ENCODE measurements around the gene LENEP. TPM values are rescaled to one million over a fixed set of nuclear protein-coding genes. Genes with fewer than 3 reads are reported as not detected.
"Not testable (repeated sequence)": the region's sequence is repeated elsewhere in the genome, so short reads cannot be mapped to it uniquely, and the experiment has no call there.

LENEP gene
- polyA plus RNA-seq, 2 donors: 0.22 TPM; not detected in 1

DNA sequence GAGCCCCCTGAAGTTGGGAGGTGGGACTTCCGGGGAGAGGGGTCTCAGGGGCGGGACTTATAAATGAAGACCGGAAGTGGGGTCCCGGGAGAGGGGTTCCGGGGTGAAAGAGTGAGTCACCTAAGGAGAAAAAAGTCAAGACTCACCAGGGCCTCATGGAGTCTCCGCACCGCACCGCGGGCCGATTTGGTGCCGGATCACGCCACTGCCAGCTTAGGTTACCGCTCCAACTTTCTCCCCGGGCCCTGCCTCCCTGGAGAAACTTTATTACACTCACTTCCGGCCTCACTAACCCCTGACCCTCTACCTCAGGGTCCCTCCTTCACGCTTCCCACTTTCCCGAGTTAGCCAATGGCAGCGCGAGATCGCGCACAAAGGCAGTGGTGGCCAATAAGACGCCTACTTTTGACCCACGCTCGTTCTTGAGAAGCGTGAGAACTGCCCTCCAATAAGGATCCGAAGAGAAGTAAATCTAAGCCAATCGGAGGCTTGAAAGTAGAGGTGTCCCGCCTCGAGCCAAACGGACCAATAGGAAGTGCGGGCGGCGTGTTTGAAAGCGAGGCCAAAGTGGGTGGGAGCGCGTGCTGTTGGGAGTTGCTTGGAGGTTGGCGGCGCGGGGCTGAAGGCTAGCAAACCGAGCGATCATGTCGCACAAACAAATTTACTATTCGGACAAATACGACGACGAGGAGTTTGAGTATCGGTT is 19.1 kb upstream of the LENEP start, which contains the start of gene CKS1B:
Gene CKS1B (plus strand): TSS at position 580 of the 706 bp plus-strand sequence. CDS start 65 bp downstream, at position 645.
- Histone ChIP-seq H3K36me3 (ENCODE audit: control insufficient read depth in 2 of 2, insufficient read depth in 2 of 2, low read length in 1 of 2) (peaks cover 0 to 5% of the 10 kb centered on the region in 2 donors), H3K9me3 (ENCODE audit: control insufficient read depth in 2 of 2, insufficient read depth in 1 of 2, low read depth in 1 of 2, low read length in 1 of 2) (no peaks in the 10 kb centered on the region), H3K4me1 (ENCODE audit: control insufficient read depth in 2 of 2, insufficient read depth in 2 of 2, low read length in 1 of 2) (peaks cover 15 to 24% of the 10 kb centered on the region in 2 donors), H3K4me3 (ENCODE audit: low read depth in 1 of 2, low read length in 2 of 2) (peak within 1 kb of the TSS; percentile 65 to 86), H3K27ac (ENCODE audit: low read depth in 2 of 2, low read length in 1 of 2) (peak within 1 kb of the TSS; percentile 98 to 100), H3K27me3 (ENCODE audit: control insufficient read depth in 1 of 2, insufficient read depth in 2 of 2, low read length in 2 of 2) (no peaks in the 10 kb centered on the region)
- 0% methylated on average over 47 of the region's 47 CpGs for WGBS, 2 donors

DNA sequence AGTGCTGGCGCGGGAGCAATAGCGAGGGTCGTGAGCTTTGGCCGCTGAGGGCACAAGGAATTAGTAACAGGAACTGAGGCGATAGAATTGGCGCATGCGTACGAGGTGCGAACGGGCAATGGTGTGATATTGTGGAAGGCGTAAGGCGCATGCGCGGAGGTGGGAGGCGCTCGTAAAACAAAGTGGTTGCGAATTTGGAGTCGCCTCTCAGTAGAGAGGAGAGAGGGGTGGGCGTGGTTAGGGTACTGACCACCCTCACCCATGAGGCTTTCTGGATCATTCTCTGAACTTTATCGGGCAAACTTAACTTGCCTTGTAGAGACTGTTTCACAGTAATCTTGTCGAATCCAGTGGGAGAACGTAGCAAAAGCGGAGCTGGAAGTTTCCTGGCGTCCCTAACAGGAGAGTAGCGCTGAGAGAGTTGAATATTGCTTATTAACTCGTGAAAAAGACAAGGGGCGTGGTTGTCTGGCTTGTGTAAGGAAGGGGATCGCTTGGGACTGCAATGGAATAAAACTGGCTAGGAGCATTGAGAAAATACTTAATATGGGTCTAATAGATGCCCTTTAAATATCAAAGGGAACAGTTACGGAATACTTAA is 18.5 kb upstream of the LENEP start:
- H3K4me3 ChIP-seq (ENCODE audit: low read depth in 1 of 2, low read length in 2 of 2): peak overlapping the region; percentile 44 to 70
- WGBS, 2 donors: 0% methylated on average over 30 of the region's 30 CpGs
- H3K4me1 ChIP-seq (ENCODE audit: control insufficient read depth in 2 of 2, insufficient read depth in 2 of 2, low read length in 1 of 2): peaks cover 10 to 20% of the 10 kb centered on the region in 2 donors
- peaks cover 0 to 5% of the 10 kb centered on the region in 2 donors for H3K36me3 ChIP-seq (ENCODE audit: control insufficient read depth in 2 of 2, insufficient read depth in 2 of 2, low read length in 1 of 2)
- peak overlapping the region; percentile 91 to 97 for H3K27ac ChIP-seq (ENCODE audit: low read depth in 2 of 2, low read length in 1 of 2)
- no peaks in the 10 kb centered on the region for H3K27me3 ChIP-seq (ENCODE audit: control insufficient read depth in 1 of 2, insufficient read depth in 2 of 2, low read length in 2 of 2)
- H3K9me3 ChIP-seq (ENCODE audit: control insufficient read depth in 2 of 2, insufficient read depth in 1 of 2, low read depth in 1 of 2, low read length in 1 of 2): no peaks in the 10 kb centered on the region

DNA sequence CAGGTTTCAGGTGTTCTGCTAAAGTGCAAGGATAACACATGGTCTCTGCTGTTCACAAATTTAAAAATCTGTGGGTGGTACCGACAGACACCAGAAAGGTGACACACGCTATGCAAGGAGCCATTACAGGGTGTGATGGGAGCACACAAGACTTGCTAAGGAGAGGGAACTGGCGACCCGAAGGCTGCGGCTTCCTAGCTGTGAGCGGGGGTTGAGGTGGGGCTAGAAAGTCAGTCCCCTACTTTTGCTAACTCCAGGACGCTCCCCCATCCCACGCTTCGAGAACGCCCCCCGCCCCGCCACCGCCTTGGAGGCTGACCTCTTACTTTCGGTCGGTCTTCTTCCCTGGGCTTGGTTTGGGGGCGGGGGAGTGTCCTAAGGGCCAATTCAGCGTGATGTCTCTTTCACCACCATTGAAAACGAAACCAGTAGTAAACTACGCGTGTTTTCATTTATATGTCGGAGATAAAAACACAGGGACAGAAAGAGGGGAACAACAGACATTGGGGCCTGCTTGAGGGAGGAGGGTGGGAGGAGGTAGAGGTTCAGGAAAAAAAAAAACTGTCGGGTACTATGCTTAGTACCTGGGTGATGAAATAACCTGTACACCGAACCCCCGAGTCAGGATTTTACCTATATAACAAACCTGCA is 17.9 kb upstream of the LENEP start:
- H3K36me3 ChIP-seq (ENCODE audit: control insufficient read depth in 2 of 2, insufficient read depth in 2 of 2, low read length in 1 of 2): peaks cover 0 to 5% of the 10 kb centered on the region in 2 donors
- no peaks in the 10 kb centered on the region for H3K27me3 ChIP-seq (ENCODE audit: control insufficient read depth in 1 of 2, insufficient read depth in 2 of 2, low read length in 2 of 2)
- H3K4me1 ChIP-seq (ENCODE audit: control insufficient read depth in 2 of 2, insufficient read depth in 2 of 2, low read length in 1 of 2): peaks cover 3 to 13% of the 10 kb centered on the region in 2 donors
- peak overlapping the region; percentile 44 to 70 for H3K4me3 ChIP-seq (ENCODE audit: low read depth in 1 of 2, low read length in 2 of 2)
- 0 to 1% methylated on average over 24 of the region's 24 CpGs for WGBS, 2 donors
- no peaks in the 10 kb centered on the region for H3K9me3 ChIP-seq (ENCODE audit: control insufficient read depth in 2 of 2, insufficient read depth in 1 of 2, low read depth in 1 of 2, low read length in 1 of 2)
- peak overlapping the region; percentile 91 to 97 for H3K27ac ChIP-seq (ENCODE audit: low read depth in 2 of 2, low read length in 1 of 2)

DNA sequence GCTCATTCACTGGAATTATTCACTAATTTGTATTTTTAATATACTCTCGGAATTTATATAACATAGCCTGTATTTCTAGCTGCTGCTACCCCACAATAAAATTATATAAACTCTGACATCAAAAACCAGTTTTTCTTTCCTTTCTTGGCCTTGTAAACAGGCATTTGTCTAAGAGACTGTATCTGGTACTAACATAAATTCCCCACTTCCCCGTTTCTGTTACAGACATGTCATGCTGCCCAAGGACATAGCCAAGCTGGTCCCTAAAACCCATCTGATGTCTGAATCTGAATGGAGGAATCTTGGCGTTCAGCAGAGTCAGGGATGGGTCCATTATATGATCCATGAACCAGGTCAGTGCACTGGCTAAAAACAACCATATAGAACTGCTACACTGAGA is 15.6 kb upstream of the LENEP start:
- not testable (repeated sequence) for H3K4me1 ChIP-seq (ENCODE audit: control insufficient read depth in 2 of 2, insufficient read depth in 2 of 2, low read length in 1 of 2); H3K4me3 ChIP-seq (ENCODE audit: low read depth in 1 of 2, low read length in 2 of 2); H3K27me3 ChIP-seq (ENCODE audit: control insufficient read depth in 1 of 2, insufficient read depth in 2 of 2, low read length in 2 of 2); H3K27ac ChIP-seq (ENCODE audit: low read depth in 2 of 2, low read length in 1 of 2); H3K9me3 ChIP-seq (ENCODE audit: control insufficient read depth in 2 of 2, insufficient read depth in 1 of 2, low read depth in 1 of 2, low read length in 1 of 2); H3K36me3 ChIP-seq (ENCODE audit: control insufficient read depth in 2 of 2, insufficient read depth in 2 of 2, low read length in 1 of 2)
- 66 to 70% methylated on average over 3 of the region's 3 CpGs for WGBS, 2 donors

DNA sequence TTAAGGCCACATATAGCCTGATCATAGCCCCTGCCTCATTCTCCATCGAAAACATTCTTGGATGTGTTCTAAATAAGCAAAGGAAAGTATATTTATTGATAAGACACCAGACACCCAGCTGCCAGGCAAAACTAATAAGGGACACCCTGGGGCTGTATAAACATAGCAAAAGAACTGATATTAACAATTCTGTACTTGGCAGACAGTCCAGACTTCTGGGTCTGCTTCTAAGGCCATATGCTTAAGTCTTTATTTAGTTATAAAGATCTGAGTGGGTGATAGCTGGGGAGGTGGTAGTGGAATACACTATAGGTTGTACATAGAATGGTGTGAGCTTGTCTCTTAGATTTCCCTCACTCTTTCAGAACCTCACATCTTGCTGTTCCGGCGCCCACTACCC is 15.0 kb upstream of the LENEP start:
- H3K27me3 ChIP-seq (ENCODE audit: control insufficient read depth in 1 of 2, insufficient read depth in 2 of 2, low read length in 2 of 2): no peaks in the 10 kb centered on the region
- no peaks in the 10 kb centered on the region for H3K4me1 ChIP-seq (ENCODE audit: control insufficient read depth in 2 of 2, insufficient read depth in 2 of 2, low read length in 1 of 2)
- H3K27ac ChIP-seq (ENCODE audit: low read depth in 2 of 2, low read length in 1 of 2): no peak overlapping the region
- no peaks in the 10 kb centered on the region for H3K9me3 ChIP-seq (ENCODE audit: control insufficient read depth in 2 of 2, insufficient read depth in 1 of 2, low read depth in 1 of 2, low read length in 1 of 2)
- peaks cover 0 to 5% of the 10 kb centered on the region in 2 donors for H3K36me3 ChIP-seq (ENCODE audit: control insufficient read depth in 2 of 2, insufficient read depth in 2 of 2, low read length in 1 of 2)
- 96 to 100% methylated on average over 3 of the region's 3 CpGs for WGBS, 2 donors
- no peak overlapping the region for H3K4me3 ChIP-seq (ENCODE audit: low read depth in 1 of 2, low read length in 2 of 2)

DNA sequence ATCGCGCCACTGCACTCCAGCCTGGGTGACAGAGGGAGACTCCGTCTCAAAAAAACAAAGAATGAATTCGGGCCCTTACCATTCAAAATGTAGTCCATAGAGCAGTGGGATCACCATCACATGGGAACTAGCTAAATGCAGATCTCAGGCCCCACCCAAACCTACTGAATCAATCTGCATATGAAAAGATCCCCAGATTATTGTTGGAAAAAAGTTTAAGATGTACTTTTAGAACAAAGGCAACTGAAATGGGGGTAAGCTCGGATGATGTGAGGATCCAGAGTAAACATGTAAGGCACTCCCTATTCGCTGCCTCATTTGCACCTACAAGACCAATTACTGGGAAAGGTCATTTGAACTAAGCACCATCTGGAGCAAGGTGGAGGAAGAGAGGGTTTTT is 11.0 kb upstream of the LENEP start:
- WGBS, 2 donors: 65 to 70% methylated on average over 6 of the region's 6 CpGs
- H3K4me3 ChIP-seq (ENCODE audit: low read depth in 1 of 2, low read length in 2 of 2): peak overlapping the region in 1 of 2 donors; percentile 91
- H3K4me1 ChIP-seq (ENCODE audit: control insufficient read depth in 2 of 2, insufficient read depth in 2 of 2, low read length in 1 of 2): no peaks in the 10 kb centered on the region
- H3K27me3 ChIP-seq (ENCODE audit: control insufficient read depth in 1 of 2, insufficient read depth in 2 of 2, low read length in 2 of 2): no peaks in the 10 kb centered on the region
- H3K27ac ChIP-seq (ENCODE audit: low read depth in 2 of 2, low read length in 1 of 2): no peak overlapping the region
- H3K36me3 ChIP-seq (ENCODE audit: control insufficient read depth in 2 of 2, insufficient read depth in 2 of 2, low read length in 1 of 2): peaks cover 0 to 5% of the 10 kb centered on the region in 2 donors
- H3K9me3 ChIP-seq (ENCODE audit: control insufficient read depth in 2 of 2, insufficient read depth in 1 of 2, low read depth in 1 of 2, low read length in 1 of 2): no peaks in the 10 kb centered on the region

DNA sequence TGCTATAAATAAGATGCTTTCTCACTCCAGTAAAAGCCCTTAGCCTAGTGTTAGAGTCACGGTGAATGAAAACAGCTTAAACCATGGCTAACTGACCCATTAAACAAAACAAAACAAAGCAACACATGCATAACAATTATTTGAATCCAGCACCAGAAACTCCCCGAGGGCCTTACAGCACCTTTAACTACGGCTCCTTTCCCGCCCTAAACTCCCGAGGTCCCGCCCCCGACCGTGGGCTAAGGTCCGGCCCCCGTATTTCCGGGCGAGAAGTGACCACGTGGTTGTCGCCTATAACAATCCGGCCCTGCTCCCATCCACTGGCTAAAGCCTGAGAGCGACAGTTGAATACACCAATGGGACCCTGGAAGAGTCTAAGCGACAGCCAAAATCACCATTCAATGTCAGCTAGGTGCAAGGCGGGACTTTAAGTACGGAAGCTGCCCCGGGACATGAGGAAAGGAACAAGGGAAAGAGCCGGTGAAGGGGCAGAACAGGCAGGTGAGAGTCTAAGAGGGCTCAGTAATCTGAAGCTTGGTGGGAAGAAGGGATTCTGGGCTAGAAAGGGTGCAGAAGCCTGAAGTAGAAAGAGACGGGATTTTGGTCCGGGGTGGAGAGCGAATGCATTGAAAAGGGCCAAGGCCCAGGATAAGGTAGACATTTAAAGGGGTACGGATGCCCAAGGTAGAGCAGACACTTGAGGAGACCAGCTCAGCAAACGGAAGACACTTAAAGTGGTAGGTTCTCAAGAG is 10.3 kb upstream of the LENEP start, which contains the start of gene FLAD1:
Gene FLAD1 (plus strand): TSS at position 448 of the 752 bp plus-strand sequence. CDS start 351 bp downstream, outside the sequence.
- H3K4me1 ChIP-seq (ENCODE audit: control insufficient read depth in 2 of 2, insufficient read depth in 2 of 2, low read length in 1 of 2): no peaks in the 10 kb centered on the region
- peak within 1 kb of the TSS; percentile 80 to 90 for H3K27ac ChIP-seq (ENCODE audit: low read depth in 2 of 2, low read length in 1 of 2)
- H3K27me3 ChIP-seq (ENCODE audit: control insufficient read depth in 1 of 2, insufficient read depth in 2 of 2, low read length in 2 of 2): no peaks in the 10 kb centered on the region
- H3K36me3 ChIP-seq (ENCODE audit: control insufficient read depth in 2 of 2, insufficient read depth in 2 of 2, low read length in 1 of 2): peaks cover 5 to 7% of the 10 kb centered on the region in 2 donors
- 1% methylated on average over 26 of the region's 26 CpGs for WGBS, 2 donors
- peak within 1 kb of the TSS; percentile 64 to 91 for H3K4me3 ChIP-seq (ENCODE audit: low read depth in 1 of 2, low read length in 2 of 2)
- H3K9me3 ChIP-seq (ENCODE audit: control insufficient read depth in 2 of 2, insufficient read depth in 1 of 2, low read depth in 1 of 2, low read length in 1 of 2): no peaks in the 10 kb centered on the region

DNA sequence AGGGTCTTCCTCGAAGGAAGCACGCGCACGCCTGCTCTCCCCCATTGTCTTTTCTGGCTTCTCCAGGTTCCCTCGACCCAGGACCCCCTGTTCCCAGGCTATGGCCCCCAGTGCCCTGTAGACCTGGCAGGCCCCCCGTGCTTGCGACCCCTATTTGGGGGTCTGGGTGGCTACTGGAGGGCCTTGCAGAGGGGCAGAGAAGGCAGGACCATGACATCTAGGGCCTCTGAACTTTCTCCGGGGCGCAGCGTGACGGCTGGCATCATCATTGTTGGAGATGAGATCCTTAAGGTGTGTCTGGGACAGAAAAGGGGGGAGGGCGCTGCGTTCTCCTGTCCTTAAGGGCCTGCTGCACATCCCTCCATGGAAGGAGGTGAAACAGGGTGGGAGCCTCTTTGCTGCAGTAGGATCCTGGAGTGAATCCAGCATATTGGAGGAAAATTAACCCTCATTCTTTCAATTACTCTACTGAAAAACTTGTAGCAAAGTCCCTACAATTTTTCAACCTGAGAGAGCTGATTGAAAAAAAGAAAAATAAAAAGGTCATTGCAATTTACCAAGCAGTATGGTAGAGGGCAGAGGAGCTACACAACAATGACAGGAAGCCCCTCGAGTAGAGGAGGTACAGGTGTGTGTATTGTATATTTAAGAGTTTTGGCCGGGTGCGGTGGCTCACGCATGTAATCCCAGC is 9.5 kb upstream of the LENEP start:
- H3K4me1 ChIP-seq (ENCODE audit: control insufficient read depth in 2 of 2, insufficient read depth in 2 of 2, low read length in 1 of 2): peaks cover 0 to 2% of the 10 kb centered on the region in 2 donors
- peak overlapping the region; percentile 80 to 82 for H3K27ac ChIP-seq (ENCODE audit: low read depth in 2 of 2, low read length in 1 of 2)
- WGBS, 2 donors: 9 to 10% methylated on average over 17 of the region's 17 CpGs
- H3K9me3 ChIP-seq (ENCODE audit: control insufficient read depth in 2 of 2, insufficient read depth in 1 of 2, low read depth in 1 of 2, low read length in 1 of 2): no peaks in the 10 kb centered on the region
- peaks cover 4 to 13% of the 10 kb centered on the region in 2 donors for H3K36me3 ChIP-seq (ENCODE audit: control insufficient read depth in 2 of 2, insufficient read depth in 2 of 2, low read length in 1 of 2)
- peak overlapping the region; percentile 64 to 91 for H3K4me3 ChIP-seq (ENCODE audit: low read depth in 1 of 2, low read length in 2 of 2)
- H3K27me3 ChIP-seq (ENCODE audit: control insufficient read depth in 1 of 2, insufficient read depth in 2 of 2, low read length in 2 of 2): no peaks in the 10 kb centered on the region

DNA sequence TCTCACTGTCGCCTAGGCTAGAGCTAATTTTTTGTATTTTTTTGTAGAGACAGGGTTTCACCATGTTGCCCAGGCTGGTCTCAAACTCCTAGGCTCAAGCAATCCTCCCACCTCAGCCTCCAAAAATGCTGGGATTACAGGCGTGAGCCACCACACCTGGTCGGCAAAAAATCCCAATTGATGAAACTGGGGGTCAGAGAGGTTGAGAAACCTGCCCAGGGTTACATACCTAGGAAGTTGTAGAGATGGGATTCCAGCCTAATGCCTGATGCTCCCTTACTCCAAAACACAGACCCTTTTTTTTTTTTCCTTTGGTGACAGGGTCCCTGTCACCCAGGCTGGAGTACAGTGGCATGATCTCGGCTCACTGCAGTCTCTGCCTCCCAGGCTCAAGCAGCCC is 6.7 kb upstream of the LENEP start:
- not testable (repeated sequence) for H3K4me1 ChIP-seq (ENCODE audit: control insufficient read depth in 2 of 2, insufficient read depth in 2 of 2, low read length in 1 of 2); H3K27me3 ChIP-seq (ENCODE audit: control insufficient read depth in 1 of 2, insufficient read depth in 2 of 2, low read length in 2 of 2); H3K4me3 ChIP-seq (ENCODE audit: low read depth in 1 of 2, low read length in 2 of 2); H3K9me3 ChIP-seq (ENCODE audit: control insufficient read depth in 2 of 2, insufficient read depth in 1 of 2, low read depth in 1 of 2, low read length in 1 of 2); H3K27ac ChIP-seq (ENCODE audit: low read depth in 2 of 2, low read length in 1 of 2)
- H3K36me3 ChIP-seq (ENCODE audit: control insufficient read depth in 2 of 2, insufficient read depth in 2 of 2, low read length in 1 of 2): peaks cover 8 to 28% of the 10 kb centered on the region in 2 donors
- 85 to 90% methylated on average over 4 of the region's 4 CpGs for WGBS, 2 donors

All from esophagus (tissue), 2 donors.